Mammary epithelial cell (primary cell): ENCODE data around the gene CPA5.

Source experiments
- CTCF ChIP-seq, 2 donors: IDR thresholded peaks in 1 of 2; conservative IDR thresholded peaks in 1 of 2; 2 replicates each; pipeline ENCODE4 v1.5.1; 2011 to 2012; ENCODE audit warnings: inconsistent platforms in 2 of 2, low read length in 2 of 2, mild to moderate bottlenecking in 2 of 2, control low read depth in 1 of 2, low read depth in 1 of 2; ENCODE audit not compliant: insufficient read depth in 1 of 2; ENCODE audit errors: extremely low read depth in 1 of 2
- EZH2 ChIP-seq: IDR thresholded peaks from 2 replicates; pipeline ENCODE4 v1.6.1; 2012; ENCODE audit warnings: low read length, inconsistent platforms, borderline replicate concordance

- TF ChIP-seq CTCF (conservative IDR thresholded peaks at IDR 0.05 in 1 of 2, IDR thresholded peaks at IDR 0.05 in 1 of 2; ENCODE audit: extremely low read depth in 1 of 2, insufficient read depth in 1 of 2, low read depth in 1 of 2, low read length in 2 of 2) (no peak), EZH2 (no peak)
Observed at GRCh38 chr7:130333832-130334231, 10.8 kb upstream of the CPA5 start.
